ENCODE results near the gene LMO2. TPM values are rescaled to one million over a fixed set of nuclear protein-coding genes. Genes with fewer than 3 reads are reported as not detected.

LMO2 gene
- total and polyA plus RNA-seq, 4 donors, result 1.5 to 81.9 (median 6.0) TPM

- 93% methylated on average over 16 of the region's 16 CpGs for WGBS
- H3K4me3 ChIP-seq (ENCODE audit: low read depth in 1 of 3, low read length in 3 of 3), result no peak overlapping the region
- H3K27ac ChIP-seq (ENCODE audit: low read depth in 1 of 2, low read length in 2 of 2), result no peak overlapping the region
- H3K36me3 ChIP-seq (ENCODE audit: control insufficient read depth in 4 of 4, insufficient read depth in 3 of 4, low read depth in 1 of 4, low read length in 3 of 4), result no peaks in the 10 kb centered on the region
- TF ChIP-seq TAF1 (conservative IDR thresholded peaks at IDR 0.05) (no peak), YY1 (IDR thresholded peaks at IDR 0.05) (no peak), NR2F2 (IDR thresholded peaks at IDR 0.05) (no peak), ZBTB33 (IDR thresholded peaks at IDR 0.05) (no peak), RXRA (IDR thresholded peaks at IDR 0.05) (no peak)
- no peaks in the 10 kb centered on the region for H3K27me3 ChIP-seq (ENCODE audit: control insufficient read depth in 4 of 4, insufficient read depth in 4 of 4, low read length in 3 of 4)
- no peak overlapping the region for H3K9ac ChIP-seq (ENCODE audit: low read depth in 1 of 2, low read length in 2 of 2)
- no peaks in the 10 kb centered on the region for H3K9me3 ChIP-seq (ENCODE audit: control insufficient read depth in 4 of 4, low read length in 3 of 4)
- DNase-seq (ENCODE audit: low spot score), result no peak
- H3K4me1 ChIP-seq (ENCODE audit: control insufficient read depth in 4 of 4, insufficient read depth in 4 of 4, low read length in 3 of 4), result peaks cover 0 to 10% (median 2%) of the 10 kb centered on the region in 4 donors
Measured at GRCh38 chr11:33859306-33859705, 32.6 kb downstream of the LMO2 start.

- peaks cover 0 to 10% (median 2%) of the 10 kb centered on the region in 4 donors for H3K4me1 ChIP-seq (ENCODE audit: control insufficient read depth in 4 of 4, insufficient read depth in 4 of 4, low read length in 3 of 4)
- H3K27me3 ChIP-seq (ENCODE audit: control insufficient read depth in 4 of 4, insufficient read depth in 4 of 4, low read length in 3 of 4), result no peaks in the 10 kb centered on the region
- DNase-seq (ENCODE audit: low spot score), result peak; percentile 87
- peak overlapping the region in 1 of 2 donors; percentile 44 for H3K9ac ChIP-seq (ENCODE audit: low read depth in 1 of 2, low read length in 2 of 2)
- 2% methylated on average over 10 of the region's 10 CpGs for WGBS
- H3K36me3 ChIP-seq (ENCODE audit: control insufficient read depth in 4 of 4, insufficient read depth in 3 of 4, low read depth in 1 of 4, low read length in 3 of 4), result no peaks in the 10 kb centered on the region
- no peaks in the 10 kb centered on the region for H3K9me3 ChIP-seq (ENCODE audit: control insufficient read depth in 4 of 4, low read length in 3 of 4)
- no peak overlapping the region for H3K27ac ChIP-seq (ENCODE audit: low read depth in 1 of 2, low read length in 2 of 2)
- no peak for TF ChIP-seq ATF3 (IDR thresholded peaks at IDR 0.05)
- no peak for TF ChIP-seq REST (IDR thresholded peaks at IDR 0.05)
- TF ChIP-seq RAD21 (IDR thresholded peaks at IDR 0.05), result peak; percentile 92 to 96
- no peak for TF ChIP-seq YY1 (IDR thresholded peaks at IDR 0.05)
- TF ChIP-seq EGR1 (IDR thresholded peaks at IDR 0.05; ENCODE audit: low read depth in 2 of 2), result no peak
- TF ChIP-seq CTCF (IDR thresholded peaks at IDR 0.05; ENCODE audit: low read depth, low read length, missing input control), result peak; percentile 89
- no peak overlapping the region for H3K4me3 ChIP-seq (ENCODE audit: low read depth in 1 of 3, low read length in 3 of 3)
Measured at GRCh38 chr11:33857933-33858371, 33.9 kb downstream of the LMO2 start.

Data from liver (tissue), 9 donors.